GM12801 (cell line): ENCODE measurements around the gene BMP10.

Experiments used
- CTCF ChIP-seq: IDR thresholded peaks from one replicate; pipeline ENCODE4 v1.5.1; 2011; ENCODE audit warnings: control low read depth; ENCODE audit not compliant: insufficient read length; ENCODE audit errors: extremely low read depth

The BMP10 gene

GRCh38 chr2:68878071-68878711, 7.0 kb upstream of the BMP10 start:
- no peak for TF ChIP-seq CTCF

- no peak for TF ChIP-seq CTCF
These were observed 6.0 kb upstream of the BMP10 start for GRCh38 chr2:68877079-68877772.

DNA sequence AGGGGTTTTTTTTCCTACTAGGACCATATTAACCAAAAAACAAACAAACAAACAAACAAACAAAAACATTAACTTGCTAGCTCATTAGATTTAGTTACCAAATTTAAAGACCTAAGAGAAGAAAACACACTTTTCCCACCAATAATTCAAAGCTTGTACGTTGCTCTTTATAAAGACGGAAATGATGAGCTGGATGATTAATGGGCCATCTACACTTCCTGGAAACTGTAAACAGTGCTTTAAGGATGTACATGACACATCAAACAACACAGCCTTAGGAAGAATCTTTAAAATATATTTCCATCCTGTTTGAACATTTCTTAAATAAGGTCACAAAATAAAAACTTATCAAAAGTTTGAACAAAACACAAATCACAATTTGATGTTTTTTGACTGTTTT, 982 bp downstream of the BMP10 start:
- no peak for TF ChIP-seq CTCF

DNA sequence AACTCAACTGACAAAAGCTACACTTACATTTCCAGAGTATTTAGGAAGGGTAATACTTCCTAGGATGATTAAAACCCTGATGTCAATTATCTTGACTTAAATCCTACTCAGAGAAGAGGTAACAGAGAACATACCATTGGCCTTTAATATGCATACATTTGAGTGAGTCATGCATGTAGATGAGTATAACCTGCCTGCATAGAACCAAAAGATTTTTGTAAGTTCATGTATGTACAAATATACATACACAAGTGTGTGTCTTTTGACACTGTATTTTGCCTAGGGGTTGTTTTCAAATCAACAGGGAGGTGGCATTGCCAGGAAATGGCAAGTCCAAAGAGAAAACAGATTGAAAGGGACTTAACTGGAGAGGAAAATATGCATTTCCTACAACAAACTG, 6.1 kb downstream of the BMP10 start:
- TF ChIP-seq CTCF = no peak

DNA sequence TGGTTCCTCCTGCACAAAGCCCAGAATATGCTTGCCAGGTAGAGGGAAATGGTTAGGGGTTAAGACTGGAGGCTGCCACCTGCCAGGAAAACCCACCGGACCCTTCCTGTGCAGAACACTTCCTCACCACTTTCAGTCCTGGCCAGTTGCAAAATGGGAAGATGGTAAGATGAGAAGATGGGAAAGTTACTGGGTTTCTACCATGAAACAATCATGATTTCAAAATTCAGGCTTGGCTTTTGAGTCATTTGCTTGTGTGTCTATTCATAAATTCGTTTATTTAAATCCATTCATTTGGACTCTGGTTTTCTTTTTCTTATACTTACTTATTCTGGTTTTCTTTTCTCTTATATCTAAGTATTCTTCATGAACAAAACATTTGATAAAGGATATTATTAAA, 7.2 kb downstream of the BMP10 start:
- TF ChIP-seq CTCF = no peak

GRCh38 chr2:68862889-68863288, 8.3 kb downstream of the BMP10 start:
- TF ChIP-seq CTCF = no peak

- no peak for TF ChIP-seq CTCF
These were observed 9.9 kb downstream of the BMP10 start for GRCh38 chr2:68861330-68861729.
